ENCODE data around the gene MORN1. TPM values are rescaled to one million over a fixed set of nuclear protein-coding genes. Genes with fewer than 3 reads are reported as not detected.
"Not testable (repeated sequence)": the region's sequence is repeated elsewhere in the genome, so short reads cannot be mapped to it uniquely, and the experiment has no call there.

The MORN1 gene
- total and polyA plus RNA-seq, 9 of the 15 experiments (the other 6 are each of a cell fraction or from before 2014, with no cell fraction given): 0.24 to 9.3 (median 4.2) TPM

- WGBS (ENCODE audit: insufficient coverage, low coverage, missing lambda C conversion rate): 13% methylated on average over 2 of the region's 2 CpGs
- intact Hi-C loops (cut with micrococcal nuclease); ATAC-seq; H3K9me3 ChIP-seq (replicated peaks; ENCODE audit: control insufficient read depth, insufficient read depth, low read depth, low read length); POLR2A ChIA-PET; H3K79me2 ChIP-seq (ENCODE audit: control insufficient read depth, insufficient read depth, low read length); H3K27ac ChIP-seq (ENCODE audit: extremely low read depth, low read depth, low read length); H3K4me3 ChIP-seq; H2AFZ ChIP-seq (ENCODE audit: low read depth, low read length); DNase-seq (ENCODE audit: extremely low read depth in 1 of 4, low spot score in 3 of 4); H3K36me3 ChIP-seq (ENCODE audit: control insufficient read depth, insufficient read depth, low read length); BruUV-seq (replicated peaks); in situ Hi-C loops (cut with MboI); H3K9me1 ChIP-seq (ENCODE audit: control insufficient read depth, insufficient read depth, low read length); H3K4me2 ChIP-seq (ENCODE audit: insufficient read depth, low read length); CTCF ChIA-PET (ENCODE audit: low intra/inter-chr PET ratio): not testable (repeated sequence)
- H3K9ac ChIP-seq (ENCODE audit: insufficient read depth in 1 of 2, low read depth in 2 of 2, low read length in 2 of 2): peak overlapping the region in 1 of 2 experiments; percentile 64; a peak in 1 of 4 replicates
- FAIRE-seq: peak; percentile 91
- H3K4me1 ChIP-seq (replicated peaks in 1 of 2; ENCODE audit: control insufficient read depth in 2 of 2, insufficient read depth in 2 of 2, low read length in 2 of 2): peaks cover 0 to 69% of the 10 kb centered on the region in 2 experiments; a peak in 2 of 5 replicates
- peaks cover 69 to 95% of the 10 kb centered on the region in 2 experiments for H3K27me3 ChIP-seq (ENCODE audit: control insufficient read depth in 2 of 2, insufficient read depth in 2 of 2, low read length in 2 of 2)
- H4K20me1 ChIP-seq (replicated peaks; ENCODE audit: control insufficient read depth, insufficient read depth, low read length): peaks cover 12% of the 10 kb centered on the region; the same call in 1 of the 2 replicates
- TF ChIP-seq MCM7 (IDR thresholded peaks at IDR 0.05) (0 out of 4 replicates have a peak, but pooled peaks of 1 of the 2 experiments have one; percentile 24), SMARCA5 (IDR thresholded peaks at IDR 0.05) (peak; percentile 84; the same call in 1 of the 2 replicates), BCLAF1 (IDR thresholded peaks at IDR 0.05; ENCODE audit: borderline replicate concordance in 1 of 2, control insufficient read depth in 1 of 2, low read depth in 2 of 2, low read length in 1 of 2) (0 out of 4 replicates have a peak, but pooled peaks of 1 of the 2 experiments have one; percentile 9), HLTF (IDR thresholded peaks at IDR 0.05) (0 out of 2 replicates have a peak, but pooled peaks have one; percentile 37), TSC22D4 (tag; IDR thresholded peaks at IDR 0.05) (peak; percentile 86), ELF4 (CRISPR knock-in tag; IDR thresholded peaks at IDR 0.05) (0 out of 2 replicates have a peak, but pooled peaks have one; percentile 21), BRD9 (IDR thresholded peaks at IDR 0.05; ENCODE audit: low read depth, partially characterized antibody) (peak; percentile 97), HBP1 (CRISPR knock-in tag; IDR thresholded peaks at IDR 0.05) (0 out of 2 replicates have a peak, but pooled peaks have one; percentile 31), AFF1 (IDR thresholded peaks at IDR 0.05; ENCODE audit: low read depth in 1 of 2, partially characterized antibody in 2 of 2) (peak in 1 of 2 experiments; percentile 56)
Measured at GRCh38 chr1:2327162-2327561, 64.2 kb downstream of the MORN1 start.

Data from K562 (cell line).